Sigmoid colon (tissue), 7 donors: ENCODE results near the gene HSDL1. TPM values are rescaled to one million over a fixed set of nuclear protein-coding genes. Genes with fewer than 3 reads are reported as not detected.

ENCODE experiments used
- DNase-seq: peaks from one replicate; pipeline ENCODE4 v3.0.0-alpha.2; 2019
- H3K27ac ChIP-seq, 4 donors: fragments of 200-600 bp; sonication (generic); one replicate each; pipeline ENCODE4 v1.5.1; 2016 to 2019; ENCODE audit warnings: mild to moderate bottlenecking in 1 of 4
- H3K27me3 ChIP-seq, 3 donors: fragments of 200-600 bp; sonication (generic); one replicate each; pipeline ENCODE4 v1.5.1; 2019; ENCODE audit warnings: mild to moderate bottlenecking in 1 of 3
- H3K36me3 ChIP-seq, 4 donors: fragments of 200-600 bp; sonication (generic); one replicate each; pipeline ENCODE4 v1.5.1; 2016 to 2019
- H3K4me1 ChIP-seq, 4 donors: fragments of 200-600 bp; sonication (generic); one replicate each; pipeline ENCODE4 v1.5.1; 2017 to 2019
- H3K4me3 ChIP-seq, 4 donors: fragments of 200-600 bp; sonication (generic); one replicate each; pipeline ENCODE4 v1.5.1; 2017 to 2019; ENCODE audit warnings: mild to moderate bottlenecking in 2 of 4, moderate library complexity in 1 of 4
- H3K9me3 ChIP-seq, 4 donors: fragments of 200-600 bp in 3 of 4; sonication (generic) in 3 of 4; one replicate each; pipeline versions ENCODE4 v1.5.1 to v1.6.1; 2013 to 2019
- CTCF ChIP-seq, 4 experiments: fragments of 450-650 bp in 3 of 4; fragments of 200-600 bp in 1 of 4; IDR thresholded peaks; one replicate each; pipeline ENCODE4 v1.5.1; 2016 to 2019; ENCODE audit warnings: antibody characterized with exemption in 4 of 4, mild to moderate bottlenecking in 3 of 4, moderate library complexity in 2 of 4
- EP300 ChIP-seq, 4 donors: sonication (generic); formaldehyde crosslinking; IDR thresholded peaks; one replicate each; pipeline ENCODE4 v1.6.1; 2017; ENCODE audit warnings: antibody characterized with exemption in 4 of 4
- POLR2A ChIP-seq, 2 donors: fragments of 450-650 bp; IDR thresholded peaks; one replicate each; pipeline ENCODE4 v1.6.1; 2016; ENCODE audit warnings: antibody characterized with exemption in 2 of 2, mild to moderate bottlenecking in 2 of 2, moderate library complexity in 2 of 2
- POLR2AphosphoS5 ChIP-seq, 4 donors: sonication (generic); formaldehyde crosslinking; IDR thresholded peaks; one replicate each; pipeline ENCODE4 v1.6.1; 2017; ENCODE audit warnings: antibody characterized with exemption in 4 of 4
- WGBS, 2 donors: extraction: QIAGEN DNeasy Blood & Tissue Kit; methylation state at CpG; one replicate each; pipeline ENCODE4 v1.1.7; 2013; 5-methylcytosine and 5-hydroxymethylcytosine counted together
- intact Hi-C: fragments of 100-400 bp; cut with DNase I; formaldehyde crosslinking; loops from one replicate; pipeline ENCODE4 v1.15.1; 2023
- polyA plus RNA-seq, 3 donors: library from polyadenylated mRNA; stranded (reverse); fragments of 200-250 nt; gene quantifications; one replicate each; pipeline ENCODE4 v1.2.3, GENCODE V29; 2013
- total RNA-seq, 4 donors: library from RNA; depleted of rRNA; stranded (reverse); fragments of >200 nt; gene quantifications; one replicate each; pipeline ENCODE4 v1.1.0, GENCODE V29; 2016
- donor health status: healthy with polysubstance abuse.
- donor health status: Bipolar disorder and iron deficiency.
- donor health status: healthy.

The HSDL1 gene
- 10 to 100 TPM; 11.4 to 27.8 (median 18.4) TPM for total RNA-seq
- polyA plus RNA-seq, result 1 to 10 TPM; 5.3 to 7.9 (median 6.6) TPM

- TF ChIP-seq EP300 (IDR thresholded peaks at IDR 0.05), result no peak
- peak in 3 of 4 donors; percentile 36 to 44 (median 41) for TF ChIP-seq POLR2AphosphoS5 (IDR thresholded peaks at IDR 0.05)
- no peak for TF ChIP-seq CTCF (IDR thresholded peaks at IDR 0.05)
- no peak for TF ChIP-seq POLR2A (IDR thresholded peaks at IDR 0.05)
- DNase-seq, result peak; percentile 94
Measured at GRCh38 chr16:84144859-84145639, at the start of gene HSDL1, which contains the start of gene DNAAF1. TSS of gene HSDL1 (minus strand) at chr16:84145177. CDS start at chr16:84131321, 13,856 bp downstream. TSS of gene DNAAF1 (plus strand) at chr16:84145308. CDS start at chr16:84145441, 133 bp downstream.

GRCh38 chr16:84194018-84194417 lies 49.0 kb upstream of the HSDL1 start:
- H3K36me3 ChIP-seq, result no peaks in the 10 kb centered on the region
- no peak overlapping the region for H3K4me3 ChIP-seq
- TF ChIP-seq POLR2A (IDR thresholded peaks at IDR 0.05), result no peak
- TF ChIP-seq EP300 (IDR thresholded peaks at IDR 0.05), result no peak
- no peak for TF ChIP-seq CTCF (IDR thresholded peaks at IDR 0.05)
- TF ChIP-seq POLR2AphosphoS5 (IDR thresholded peaks at IDR 0.05), result no peak
- no peaks in the 10 kb centered on the region for H3K9me3 ChIP-seq
- H3K27me3 ChIP-seq, result peaks cover 0 to 12% (median 0%) of the 10 kb centered on the region in 3 donors
- intact Hi-C loops, result loop anchor here (5.0 kb wide), 1 partner anchor 227 kb away; the partner anchor contains the start of gene NECAB2
- no peak for DNase-seq
- WGBS, 2 donors, result 85 to 89% methylated on average over 11 of the region's 11 CpGs
- H3K4me1 ChIP-seq, result no peaks in the 10 kb centered on the region
- no peak overlapping the region for H3K27ac ChIP-seq

More at GRCh38 chr16:84144859-84145639, at the start of gene HSDL1, which contains the start of gene DNAAF1:
- H3K27ac ChIP-seq, result peak within 1 kb of the TSS; percentile 75 to 85 (median 80)
- H3K4me1 ChIP-seq, result peaks cover 0 to 29% (median 17%) of the 10 kb centered on the region in 4 donors
- WGBS, 2 donors, result 1% methylated on average over 89 of the region's 89 CpGs
- no peaks in the 10 kb centered on the region for H3K36me3 ChIP-seq
- no peaks in the 10 kb centered on the region for H3K27me3 ChIP-seq
- peak within 1 kb of the TSS; percentile 97 to 99 (median 98) for H3K4me3 ChIP-seq
- intact Hi-C loops, result loop anchor here (1.0 to 2.0 kb wide), 2 partner anchors 28 to 42 kb away; partner anchors contain the start of genes MBTPS1 and TAF1C
- H3K9me3 ChIP-seq, result no peaks in the 10 kb centered on the region

GRCh38 chr16:84193480-84193879 lies 48.5 kb upstream of the HSDL1 start:
- intact Hi-C loops, result loop anchor here (5.0 kb wide), 1 partner anchor 226 kb away; the partner anchor contains the start of gene NECAB2
- Histone ChIP-seq H3K27ac (no peak overlapping the region), H3K4me3 (no peak overlapping the region), H3K4me1 (no peaks in the 10 kb centered on the region), H3K36me3 (no peaks in the 10 kb centered on the region), H3K9me3 (no peaks in the 10 kb centered on the region), H3K27me3 (peaks cover 0 to 12% (median 0%) of the 10 kb centered on the region in 3 donors)
- no peak for TF ChIP-seq EP300 (IDR thresholded peaks at IDR 0.05)
- TF ChIP-seq POLR2A (IDR thresholded peaks at IDR 0.05), result no peak
- no peak for TF ChIP-seq CTCF (IDR thresholded peaks at IDR 0.05)
- no peak for TF ChIP-seq POLR2AphosphoS5 (IDR thresholded peaks at IDR 0.05)
- WGBS, 2 donors, result 74 to 83% methylated on average over 7 of the region's 7 CpGs
- DNase-seq, result no peak

- H3K36me3 ChIP-seq, result no peaks in the 10 kb centered on the region
- 91 to 95% methylated on average over 16 of the region's 16 CpGs for WGBS, 2 donors
- H3K4me3 ChIP-seq, result no peak overlapping the region
- no peak for DNase-seq
- H3K27ac ChIP-seq, result no peak overlapping the region
- intact Hi-C loops, result loop anchor here (5.0 kb wide), 1 partner anchor 224 kb away; the partner anchor contains the start of gene NECAB2
- H3K9me3 ChIP-seq, result no peaks in the 10 kb centered on the region
- peaks cover 0 to 5% (median 0%) of the 10 kb centered on the region in 4 donors for H3K4me1 ChIP-seq
- peaks cover 0 to 6% (median 0%) of the 10 kb centered on the region in 3 donors for H3K27me3 ChIP-seq
- TF ChIP-seq POLR2A (IDR thresholded peaks at IDR 0.05) (no peak), CTCF (IDR thresholded peaks at IDR 0.05) (no peak), POLR2AphosphoS5 (IDR thresholded peaks at IDR 0.05) (no peak), EP300 (IDR thresholded peaks at IDR 0.05) (no peak)
Measured at GRCh38 chr16:84191466-84191865, 46.5 kb upstream of the HSDL1 start.
